H9 (cell line): Measurements from ENCODE around the gene ANXA3. TPM values are rescaled to one million over a fixed set of nuclear protein-coding genes. Genes with fewer than 3 reads are reported as not detected.

Experiments used
- DNase-seq: peaks from one replicate; pipeline ENCODE4 v3.0.0-alpha.2; 2017
- H2AFZ ChIP-seq: one replicate; pipeline ENCODE4 v1.6.1; 2013; ENCODE audit warnings: mild to moderate bottlenecking, low read length, control low read depth, moderate library complexity
- H2AK5ac ChIP-seq: 2 replicates; pipeline ENCODE4 v1.6.1; 2013; ENCODE audit warnings: low read length, control low read depth, mixed read lengths; ENCODE audit not compliant: insufficient read length
- H2BK120ac ChIP-seq: one replicate; pipeline ENCODE4 v1.6.1; 2013; ENCODE audit warnings: low read depth, mild to moderate bottlenecking, low read length, control low read depth, inconsistent platforms; ENCODE audit not compliant: poor library complexity, severe bottlenecking
- H2BK12ac ChIP-seq: 2 replicates; pipeline ENCODE4 v1.6.1; 2013; ENCODE audit warnings: low read length, control low read depth, mixed read lengths, low read depth; ENCODE audit not compliant: insufficient read length
- H2BK15ac ChIP-seq: 2 replicates; pipeline ENCODE4 v1.6.1; 2013; ENCODE audit warnings: low read depth, low read length, control low read depth
- H2BK20ac ChIP-seq: one replicate; pipeline ENCODE4 v1.6.1; 2013; ENCODE audit warnings: low read depth, mild to moderate bottlenecking, low read length, control low read depth, inconsistent platforms; ENCODE audit not compliant: poor library complexity, severe bottlenecking
- H2BK5ac ChIP-seq: 2 replicates; pipeline ENCODE4 v1.6.1; 2013; ENCODE audit warnings: low read length, control low read depth, mixed read lengths; ENCODE audit not compliant: insufficient read length
- H3K14ac ChIP-seq: 2 replicates; pipeline ENCODE4 v1.6.1; 2013; ENCODE audit warnings: low read length, control low read depth; ENCODE audit not compliant: insufficient read depth
- H3K18ac ChIP-seq: 2 replicates; pipeline ENCODE4 v1.6.1; 2013; ENCODE audit warnings: low read depth, mild to moderate bottlenecking, mixed read lengths, low read length, control low read depth; ENCODE audit not compliant: insufficient read length
- H3K23ac ChIP-seq: 2 replicates; pipeline ENCODE4 v1.6.1; 2013; ENCODE audit warnings: low read length, control low read depth, mixed read lengths, low read depth; ENCODE audit not compliant: insufficient read length
- H3K23me2 ChIP-seq: 2 replicates; pipeline ENCODE4 v1.6.1; 2013; ENCODE audit warnings: low read depth, mild to moderate bottlenecking, mixed read lengths, low read length, control low read depth; ENCODE audit not compliant: insufficient read length, poor library complexity, severe bottlenecking
- H3K27ac ChIP-seq: 2 replicates; pipeline ENCODE4 v1.5.1; 2013; ENCODE audit warnings: low read length, control low read depth, mixed read lengths, low read depth; ENCODE audit not compliant: insufficient read length
- H3K27me3 ChIP-seq: 2 replicates; pipeline ENCODE4 v1.6.1; 2013; ENCODE audit warnings: low read length, control low read depth, inconsistent platforms; ENCODE audit not compliant: insufficient read depth
- H3K4ac ChIP-seq: 2 replicates; pipeline ENCODE4 v1.6.1; 2013; ENCODE audit warnings: low read depth, mild to moderate bottlenecking, control low read depth, inconsistent platforms, low read length, moderate library complexity
- H3K4me1 ChIP-seq: 2 replicates; pipeline ENCODE4 v1.6.1; 2013; ENCODE audit warnings: low read length, control low read depth, inconsistent platforms; ENCODE audit not compliant: insufficient read depth
- H3K4me2 ChIP-seq: 2 replicates; pipeline ENCODE4 v1.6.1; 2013; ENCODE audit warnings: low read length, control low read depth, mixed read lengths; ENCODE audit not compliant: insufficient read length, insufficient read depth
- H3K56ac ChIP-seq: 2 replicates; pipeline ENCODE4 v1.6.1; 2013; ENCODE audit warnings: low read depth, mild to moderate bottlenecking, mixed read lengths, low read length, control low read depth; ENCODE audit not compliant: insufficient read length
- H3K79me1 ChIP-seq: 2 replicates; pipeline ENCODE4 v1.6.1; 2013; ENCODE audit warnings: low read depth, mild to moderate bottlenecking, moderate library complexity, low read length, control low read depth, inconsistent platforms; ENCODE audit not compliant: insufficient read depth, poor library complexity, severe bottlenecking
- H3K79me2 ChIP-seq: 2 replicates; pipeline ENCODE4 v1.6.1; 2013; ENCODE audit warnings: low read length, control low read depth, inconsistent platforms; ENCODE audit not compliant: insufficient read depth
- H3K9ac ChIP-seq: 2 replicates; pipeline ENCODE4 v1.6.1; 2013; ENCODE audit warnings: low read length, control low read depth, mixed read lengths; ENCODE audit not compliant: insufficient read length; ENCODE audit errors: extremely low read depth
- H3K9me3 ChIP-seq: one replicate; pipeline ENCODE4 v1.6.1; 2013; ENCODE audit warnings: low read depth, low read length, inconsistent platforms; ENCODE audit not compliant: control insufficient read depth
- H3T11ph ChIP-seq: one replicate; pipeline ENCODE4 v1.6.1; 2013; ENCODE audit warnings: mild to moderate bottlenecking, low read length, control low read depth, inconsistent platforms
- H4K20me1 ChIP-seq: one replicate; pipeline ENCODE4 v1.6.1; 2013; ENCODE audit not compliant: control insufficient read depth, insufficient read length, insufficient read depth
- H4K5ac ChIP-seq: 2 replicates; pipeline ENCODE4 v1.6.1; 2013; ENCODE audit warnings: low read depth, mild to moderate bottlenecking, mixed read lengths, low read length, control low read depth; ENCODE audit not compliant: insufficient read length
- H4K8ac ChIP-seq: replicated peaks from 2 replicates; pipeline ENCODE4 v1.6.1; 2013; ENCODE audit warnings: low read length, control low read depth, mixed read lengths, low read depth; ENCODE audit not compliant: insufficient read length
- H4K91ac ChIP-seq: 2 replicates; pipeline ENCODE4 v1.6.1; 2013; ENCODE audit warnings: low read depth, mild to moderate bottlenecking, moderate library complexity, mixed read lengths, low read length, control low read depth; ENCODE audit not compliant: insufficient read length
- H3K27ac Mint-ChIP-seq, 3 experiments: 2 replicates in 2 of 3; 3 replicates in 1 of 3; pipeline ENCODE4 v1.8.0; 2020 to 2021; ENCODE audit warnings: mixed read lengths in 3 of 3, mild to moderate bottlenecking in 1 of 3, moderate library complexity in 1 of 3
- H3K27me3 Mint-ChIP-seq: 2 replicates; pipeline ENCODE4 v1.8.0; 2021; ENCODE audit warnings: low read depth, mild to moderate bottlenecking, moderate library complexity, mixed read lengths
- H3K36me3 Mint-ChIP-seq, 3 experiments: 2 replicates in 2 of 3; 3 replicates in 1 of 3; pipeline ENCODE4 v1.8.0; 2020 to 2021; ENCODE audit warnings: low read depth in 3 of 3, mixed read lengths in 3 of 3; ENCODE audit not compliant: insufficient read depth in 1 of 3
- H3K4me1 Mint-ChIP-seq, 2 experiments: 2 replicates each; pipeline ENCODE4 v1.8.0; 2020; ENCODE audit warnings: mixed read lengths in 2 of 2
- H3K4me3 Mint-ChIP-seq, 2 experiments: 2 replicates in 1 of 2; 3 replicates in 1 of 2; pipeline ENCODE4 v1.8.0; 2020 to 2021; ENCODE audit warnings: mild to moderate bottlenecking in 2 of 2, mixed read lengths in 2 of 2, moderate library complexity in 1 of 2
- H3K9me3 Mint-ChIP-seq, 2 experiments: 2 replicates in 1 of 2; 3 replicates in 1 of 2; pipeline ENCODE4 v1.8.0; 2020; ENCODE audit warnings: mild to moderate bottlenecking in 2 of 2, mixed read lengths in 2 of 2, moderate library complexity in 1 of 2
- CTCF ChIP-seq: fragments of 200-600 bp; sonication (generic); conservative IDR thresholded peaks from 3 replicates; pipeline ENCODE4 v1.8.0; 2021; ENCODE audit warnings: antibody characterized with exemption, mild to moderate bottlenecking
- WGBS: extraction: QIAGEN DNeasy Blood & Tissue Kit; methylation state at CpG from one replicate; pipeline ENCODE4 v1.1.7; 2013; ENCODE audit warnings: missing lambda C conversion rate, low lambda C conversion rate, mixed read lengths; ENCODE audit not compliant: insufficient read length; ENCODE audit errors: extremely low coverage; 5-methylcytosine and 5-hydroxymethylcytosine counted together
- total RNA-seq: library from RNA; stranded (reverse); gene quantifications from 2 replicates; pipeline ENCODE4 v1.2.1, GENCODE V29; 2021

The ANXA3 gene
- total RNA-seq, 1 experiment from 2014 or later: 20.6 TPM

- Histone ChIP-seq H3K9me3 (no peaks in the 10 kb centered on the region), H4K20me1 (no peaks in the 10 kb centered on the region), H3K27ac (no peak overlapping the region), H2AFZ (no peak overlapping the region), H2AK5ac (no peak overlapping the region), H3K27me3 (no peaks in the 10 kb centered on the region), H2BK5ac (no peak overlapping the region), H3K9ac (no peak overlapping the region), H3K23ac (no peak overlapping the region), H4K91ac (no peak overlapping the region), H3K79me1 (no peaks in the 10 kb centered on the region), H2BK20ac (no peak overlapping the region), H3K56ac (no peak overlapping the region), H2BK15ac (no peak overlapping the region), H4K8ac (no peak overlapping the region), H3K18ac (no peak overlapping the region), H3K23me2 (no peaks in the 10 kb centered on the region), H4K5ac (no peak overlapping the region), H3T11ph (no peak overlapping the region), H2BK120ac (no peak overlapping the region), H3K4me1 (peaks cover 17% of the 10 kb centered on the region; the same call in 1 of the 2 replicates), H3K4ac (no peak overlapping the region), H2BK12ac (no peak overlapping the region), H3K79me2 (no peaks in the 10 kb centered on the region), H3K4me2 (no peak overlapping the region), H3K14ac (no peak overlapping the region)
- 100% methylated on average over 1 of the region's 2 CpGs for WGBS
- H3K27ac Mint-ChIP-seq: no peak overlapping the region
- DNase-seq: no peak
- no peak for TF ChIP-seq CTCF
- peaks cover 6% of the 10 kb centered on the region for H3K27me3 Mint-ChIP-seq
- H3K4me1 Mint-ChIP-seq: peaks cover 31 to 46% of the 10 kb centered on the region in 2 experiments
- peaks cover 0 to 17% (median 15%) of the 10 kb centered on the region in 3 experiments; a peak in 5 of 7 replicates for H3K36me3 Mint-ChIP-seq
- H3K9me3 Mint-ChIP-seq: no peaks in the 10 kb centered on the region
- H3K4me3 Mint-ChIP-seq: no peak overlapping the region
These were observed 6.3 kb downstream of the ANXA3 start for GRCh38 chr4:78557841-78558240.
